Mesenchymal stem cell (in vitro differentiated cells and primary cell): Measurements from ENCODE around the gene NOM1.

Experiments used
- DNase-seq: peaks from one replicate; pipeline ENCODE4 v3.0.0-alpha.2; 2013
- H2AFZ ChIP-seq: one replicate; pipeline ENCODE4 v1.6.1; 2013; ENCODE audit warnings: low read depth, mild to moderate bottlenecking, control low read depth, inconsistent platforms, low read length, moderate library complexity
- H2AK5ac ChIP-seq: 2 replicates; pipeline ENCODE4 v1.6.1; 2013; ENCODE audit warnings: low read length, moderate library complexity, mild to moderate bottlenecking, inconsistent platforms; ENCODE audit not compliant: severe bottlenecking
- H2BK120ac ChIP-seq: one replicate; pipeline ENCODE4 v1.6.1; 2013; ENCODE audit warnings: low read depth, mild to moderate bottlenecking, inconsistent platforms, low read length, moderate library complexity
- H2BK12ac ChIP-seq, 2 experiments: one replicate each; pipeline ENCODE4 v1.6.1; 2013; ENCODE audit warnings: inconsistent platforms in 2 of 2, low read length in 2 of 2, mild to moderate bottlenecking in 2 of 2, moderate library complexity in 2 of 2, control low read depth in 1 of 2
- H2BK15ac ChIP-seq: one replicate; pipeline ENCODE4 v1.6.1; 2013; ENCODE audit warnings: mild to moderate bottlenecking, low read depth, inconsistent platforms; ENCODE audit not compliant: poor library complexity, severe bottlenecking
- H2BK5ac ChIP-seq: 2 replicates; pipeline ENCODE4 v1.6.1; 2013; ENCODE audit warnings: low read depth, mild to moderate bottlenecking, low read length, control low read depth, inconsistent platforms; ENCODE audit not compliant: poor library complexity, severe bottlenecking
- H3K14ac ChIP-seq, 2 experiments: one replicate each; pipeline ENCODE4 v1.6.1; 2013; ENCODE audit warnings: inconsistent platforms in 2 of 2, low read length in 2 of 2, control low read depth in 1 of 2, mild to moderate bottlenecking in 1 of 2, moderate library complexity in 1 of 2
- H3K18ac ChIP-seq, 2 experiments: one replicate each; pipeline ENCODE4 v1.6.1; 2013; ENCODE audit warnings: inconsistent platforms in 2 of 2, low read length in 2 of 2, control low read depth in 1 of 2, low read depth in 1 of 2, mild to moderate bottlenecking in 1 of 2
- H3K23ac ChIP-seq, 2 experiments: one replicate each; pipeline ENCODE4 v1.6.1; 2013; ENCODE audit warnings: inconsistent platforms in 2 of 2, low read length in 2 of 2, mild to moderate bottlenecking in 2 of 2, moderate library complexity in 2 of 2, control low read depth in 1 of 2
- H3K27ac ChIP-seq: 2 replicates; pipeline ENCODE4 v1.5.1; 2013; ENCODE audit warnings: mild to moderate bottlenecking, moderate library complexity, low read length, control low read depth, inconsistent platforms; ENCODE audit not compliant: poor library complexity, severe bottlenecking
- H3K27me3 ChIP-seq, 2 experiments: 2 replicates each; pipeline versions ENCODE4 v1.6.1 to v1.7.0; 2013; ENCODE audit warnings: low read length in 2 of 2, mild to moderate bottlenecking in 2 of 2, moderate library complexity in 2 of 2, control low read depth in 1 of 2, inconsistent platforms in 1 of 2; ENCODE audit not compliant: control insufficient read depth in 1 of 2, insufficient read depth in 1 of 2
- H3K36me3 ChIP-seq, 2 experiments: 2 replicates each; pipeline versions ENCODE4 v1.6.1 to v1.7.0; 2013; ENCODE audit warnings: low read length in 2 of 2, control low read depth in 1 of 2, inconsistent platforms in 1 of 2, low read depth in 1 of 2, mild to moderate bottlenecking in 1 of 2; ENCODE audit not compliant: insufficient read depth in 2 of 2, control insufficient read depth in 1 of 2
- H3K4ac ChIP-seq, 2 experiments: one replicate each; pipeline ENCODE4 v1.6.1; 2013; ENCODE audit warnings: inconsistent platforms in 2 of 2, low read length in 2 of 2, mild to moderate bottlenecking in 2 of 2, moderate library complexity in 2 of 2, control low read depth in 1 of 2, low read depth in 1 of 2
- H3K4me1 ChIP-seq: 2 replicates; pipeline ENCODE4 v1.6.1; 2013; ENCODE audit warnings: low read depth, low read length, control low read depth; ENCODE audit not compliant: control insufficient read depth, insufficient read depth
- H3K4me2 ChIP-seq: 2 replicates; pipeline ENCODE4 v1.6.1; 2013; ENCODE audit warnings: low read length, mild to moderate bottlenecking, inconsistent platforms; ENCODE audit not compliant: poor library complexity, severe bottlenecking
- H3K4me3 ChIP-seq, 2 experiments: 2 replicates each; pipeline versions ENCODE4 v1.5.1 to v1.7.0; 2013; ENCODE audit warnings: low read length in 2 of 2, mild to moderate bottlenecking in 2 of 2, control low read depth in 1 of 2, low read depth in 1 of 2; ENCODE audit not compliant: insufficient read depth in 1 of 2
- H3K79me1 ChIP-seq: replicated peaks from 2 replicates; pipeline ENCODE4 v1.6.1; 2013; ENCODE audit warnings: mild to moderate bottlenecking, control low read depth, low read length, inconsistent platforms; ENCODE audit not compliant: poor library complexity, severe bottlenecking
- H3K9ac ChIP-seq: 2 replicates; pipeline ENCODE4 v1.7.0; 2013; ENCODE audit warnings: mild to moderate bottlenecking, low read length, moderate library complexity
- H3K9me3 ChIP-seq: 2 replicates; pipeline ENCODE4 v1.7.0; 2013; ENCODE audit warnings: mild to moderate bottlenecking, low read length; ENCODE audit not compliant: control insufficient read depth
- H4K8ac ChIP-seq: one replicate; pipeline ENCODE4 v1.6.1; 2013; ENCODE audit warnings: inconsistent platforms, mild to moderate bottlenecking, low read length, moderate library complexity
- H4K91ac ChIP-seq: one replicate; pipeline ENCODE4 v1.6.1; 2013; ENCODE audit warnings: mild to moderate bottlenecking, low read length, inconsistent platforms
- WGBS: methylation state at CpG from one replicate; pipeline ENCODE4 v1.1.7; 2013; ENCODE audit warnings: mixed read lengths; 5-methylcytosine and 5-hydroxymethylcytosine counted together

The NOM1 gene

GRCh38 chr7:157019718-157020451 lies 70.4 kb downstream of the NOM1 start:
- H3K27ac ChIP-seq, result no peak overlapping the region
- no peak overlapping the region for H4K91ac ChIP-seq
- H3K9ac ChIP-seq, result no peak overlapping the region
- no peaks in the 10 kb centered on the region for H3K79me1 ChIP-seq
- no peak overlapping the region for H3K18ac ChIP-seq
- WGBS, result 11% methylated on average over 17 of the region's 25 CpGs
- no peak overlapping the region for H2BK120ac ChIP-seq
- no peak overlapping the region for H2AK5ac ChIP-seq
- H2BK12ac ChIP-seq, result no peak overlapping the region
- no peak overlapping the region for H3K23ac ChIP-seq
- no peak overlapping the region for H2BK5ac ChIP-seq
- no peak overlapping the region for H3K4me2 ChIP-seq
- no peak overlapping the region for H4K8ac ChIP-seq
- peaks cover 0 to 4% of the 10 kb centered on the region in 2 experiments for H3K36me3 ChIP-seq
- H3K4ac ChIP-seq, result no peak overlapping the region
- H2BK15ac ChIP-seq, result no peak overlapping the region
- no peaks in the 10 kb centered on the region for H3K9me3 ChIP-seq
- H3K14ac ChIP-seq, result no peak overlapping the region
- DNase-seq, result no peak
- H3K4me1 ChIP-seq, result peaks cover 27% of the 10 kb centered on the region
- H3K4me3 ChIP-seq, result no peak overlapping the region
- peaks cover 92 to 99% of the 10 kb centered on the region in 2 experiments for H3K27me3 ChIP-seq
- H2AFZ ChIP-seq, result no peak overlapping the region

GRCh38 chr7:157020514-157021070 lies 71.1 kb downstream of the NOM1 start:
- Histone ChIP-seq H4K8ac (no peak overlapping the region), H3K36me3 (peaks cover 0 to 4% of the 10 kb centered on the region in 2 experiments), H2BK5ac (no peak overlapping the region), H2AFZ (no peak overlapping the region), H3K4me2 (no peak overlapping the region), H3K27me3 (peaks cover 92 to 99% of the 10 kb centered on the region in 2 experiments), H3K9me3 (no peaks in the 10 kb centered on the region), H3K4me3 (no peak overlapping the region), H3K27ac (no peak overlapping the region), H2AK5ac (no peak overlapping the region), H2BK12ac (no peak overlapping the region), H4K91ac (no peak overlapping the region), H3K9ac (no peak overlapping the region), H3K4me1 (peaks cover 27% of the 10 kb centered on the region), H3K79me1 (no peaks in the 10 kb centered on the region), H2BK15ac (no peak overlapping the region), H3K14ac (no peak overlapping the region), H3K18ac (no peak overlapping the region), H3K4ac (no peak overlapping the region), H3K23ac (peak overlapping the region in 1 of 2 experiments; percentile 87), H2BK120ac (no peak overlapping the region)
- no peak for DNase-seq
- 4% methylated on average over 36 of the region's 38 CpGs for WGBS

GRCh38 chr7:157021071-157021870 lies 71.8 kb downstream of the NOM1 start:
- H3K4me1 ChIP-seq, result peaks cover 26% of the 10 kb centered on the region
- 3% methylated on average over 72 of the region's 84 CpGs for WGBS
- H4K8ac ChIP-seq, result no peak overlapping the region
- no peak overlapping the region for H2BK5ac ChIP-seq
- no peak overlapping the region for H2BK15ac ChIP-seq
- H2AFZ ChIP-seq, result no peak overlapping the region
- H3K9ac ChIP-seq, result no peak overlapping the region
- no peak overlapping the region for H3K23ac ChIP-seq
- DNase-seq, result no peak
- no peaks in the 10 kb centered on the region for H3K9me3 ChIP-seq
- H2AK5ac ChIP-seq, result no peak overlapping the region
- no peak overlapping the region for H3K18ac ChIP-seq
- H3K4me3 ChIP-seq, result peak overlapping the region in 1 of 2 experiments; percentile 29
- no peaks in the 10 kb centered on the region for H3K79me1 ChIP-seq
- no peak overlapping the region for H2BK120ac ChIP-seq
- peaks cover 89 to 99% of the 10 kb centered on the region in 2 experiments for H3K27me3 ChIP-seq
- no peak overlapping the region for H3K4ac ChIP-seq
- H3K4me2 ChIP-seq, result peak overlapping the region; percentile 48
- H2BK12ac ChIP-seq, result no peak overlapping the region
- H4K91ac ChIP-seq, result no peak overlapping the region
- H3K36me3 ChIP-seq, result peaks cover 0 to 4% of the 10 kb centered on the region in 2 experiments
- H3K14ac ChIP-seq, result no peak overlapping the region
- no peak overlapping the region for H3K27ac ChIP-seq
